Measurements from ENCODE around the gene CTXND2. TPM values are rescaled to one million over a fixed set of nuclear protein-coding genes. Genes with fewer than 3 reads are reported as not detected.

The CTXND2 gene
- total and polyA plus RNA-seq, 10 donors = not detected

DNA sequence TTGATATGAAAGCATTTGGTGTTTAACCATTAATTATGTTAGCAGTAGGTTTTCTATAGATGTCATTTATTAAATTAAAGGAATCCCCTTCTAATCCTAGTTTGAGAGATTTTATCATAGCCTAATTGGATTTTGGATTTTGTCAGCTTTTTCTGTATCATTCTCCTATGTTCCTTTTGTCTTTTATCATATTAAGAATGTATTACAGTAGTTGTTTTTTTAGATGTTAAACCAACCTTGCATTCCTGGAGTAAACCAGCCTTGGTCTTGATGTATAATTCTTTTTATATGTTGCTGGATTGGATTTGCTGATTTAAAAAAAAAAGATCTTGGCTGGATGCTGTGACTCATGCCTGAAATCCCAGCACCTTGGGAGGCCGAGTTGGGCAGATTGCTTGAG, 44.8 kb downstream of the CTXND2 start:
- H3K4me3 ChIP-seq = no peak overlapping the region
- no peak for DNase-seq
- 94 to 100% (median 100%) methylated on average over 1 of the region's 1 CpG for WGBS, 5 donors
- peaks cover 8 to 42% (median 26%) of the 10 kb centered on the region in 6 donors for H3K4me1 ChIP-seq
- peaks cover 0 to 95% (median 84%) of the 10 kb centered on the region in 6 donors for H3K36me3 ChIP-seq
- intact Hi-C loops (cut with DNase I; ENCODE audit: low total_unique reads) = no loop called here
- no peak overlapping the region for H3K27ac ChIP-seq
- H3K27me3 ChIP-seq (replicated peaks in 1 of 7) = no peaks in the 10 kb centered on the region
- no peak for TF ChIP-seq POLR2AphosphoS5 (IDR thresholded peaks at IDR 0.05)
- no peak for TF ChIP-seq POLR2A (IDR thresholded peaks at IDR 0.05)
- TF ChIP-seq, protein P1, sequence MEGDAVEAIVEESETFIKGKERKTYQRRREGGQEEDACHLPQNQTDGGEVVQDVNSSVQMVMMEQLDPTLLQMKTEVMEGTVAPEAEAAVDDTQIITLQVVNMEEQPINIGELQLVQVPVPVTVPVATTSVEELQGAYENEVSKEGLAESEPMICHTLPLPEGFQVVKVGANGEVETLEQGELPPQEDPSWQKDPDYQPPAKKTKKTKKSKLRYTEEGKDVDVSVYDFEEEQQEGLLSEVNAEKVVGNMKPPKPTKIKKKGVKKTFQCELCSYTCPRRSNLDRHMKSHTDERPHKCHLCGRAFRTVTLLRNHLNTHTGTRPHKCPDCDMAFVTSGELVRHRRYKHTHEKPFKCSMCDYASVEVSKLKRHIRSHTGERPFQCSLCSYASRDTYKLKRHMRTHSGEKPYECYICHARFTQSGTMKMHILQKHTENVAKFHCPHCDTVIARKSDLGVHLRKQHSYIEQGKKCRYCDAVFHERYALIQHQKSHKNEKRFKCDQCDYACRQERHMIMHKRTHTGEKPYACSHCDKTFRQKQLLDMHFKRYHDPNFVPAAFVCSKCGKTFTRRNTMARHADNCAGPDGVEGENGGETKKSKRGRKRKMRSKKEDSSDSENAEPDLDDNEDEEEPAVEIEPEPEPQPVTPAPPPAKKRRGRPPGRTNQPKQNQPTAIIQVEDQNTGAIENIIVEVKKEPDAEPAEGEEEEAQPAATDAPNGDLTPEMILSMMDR (IDR thresholded peaks at IDR 0.05 in 8 of 11, conservative IDR thresholded peaks at IDR 0.05 in 3 of 11) = no peak
- H3K9me3 ChIP-seq = peaks cover 0 to 20% (median 18%) of the 10 kb centered on the region in 8 donors

DNA sequence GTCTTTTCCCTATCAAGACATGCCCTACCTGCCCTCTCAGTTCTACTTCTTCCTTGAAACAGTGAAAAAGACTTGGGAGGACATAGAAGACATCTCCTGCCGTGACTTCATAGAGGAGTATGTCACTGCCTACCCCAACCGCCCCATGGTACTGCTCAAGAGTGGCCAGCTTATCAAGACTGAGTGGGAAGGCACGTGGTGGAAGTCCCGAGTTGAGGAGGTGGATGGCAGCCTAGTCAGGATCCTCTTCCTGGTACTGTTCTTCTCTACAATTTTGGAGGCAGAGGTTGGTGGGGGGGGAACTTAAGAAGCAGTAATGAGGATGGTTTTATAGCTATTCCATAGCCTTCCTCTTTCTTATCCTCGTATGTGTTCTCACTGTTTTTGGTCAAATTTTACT, 57.9 kb downstream of the CTXND2 start:
- Histone ChIP-seq H3K36me3 (peaks cover 3 to 100% (median 99%) of the 10 kb centered on the region in 6 donors), H3K4me3 (no peak overlapping the region), H3K4me1 (no peaks in the 10 kb centered on the region), H3K9me3 (no peaks in the 10 kb centered on the region), H3K27me3 (replicated peaks in 1 of 7) (no peaks in the 10 kb centered on the region), H3K27ac (no peak overlapping the region)
- TF ChIP-seq POLR2AphosphoS5 (IDR thresholded peaks at IDR 0.05) (no peak), POLR2A (IDR thresholded peaks at IDR 0.05) (no peak)
- TF ChIP-seq, protein P1 (IDR thresholded peaks at IDR 0.05 in 8 of 11, conservative IDR thresholded peaks at IDR 0.05 in 3 of 11) = no peak
- intact Hi-C loops (cut with DNase I; ENCODE audit: low total_unique reads) = no loop called here
- WGBS, 5 donors = 81 to 94% (median 87%) methylated on average over 5 of the region's 5 CpGs
- no peak for DNase-seq

DNA sequence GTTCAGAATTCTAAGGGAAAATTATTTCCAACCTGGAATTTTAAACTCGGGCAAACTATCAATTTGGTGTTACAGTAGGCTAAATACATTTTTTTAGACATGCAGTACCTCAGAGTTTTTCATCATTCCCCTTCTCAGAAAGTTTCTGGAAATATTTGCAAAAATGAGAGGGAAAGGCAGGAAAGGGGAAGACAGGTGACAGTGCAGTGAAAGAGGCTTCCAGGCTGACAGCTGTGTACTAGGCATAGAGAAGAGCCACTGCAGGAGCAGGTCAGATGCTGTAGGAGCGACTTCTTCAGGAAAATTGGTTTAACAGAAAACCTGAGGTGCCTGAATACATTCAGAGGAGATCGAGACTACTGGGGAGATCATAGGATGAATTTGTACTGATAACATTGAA, 67.8 kb downstream of the CTXND2 start:
- H3K36me3 ChIP-seq = peaks cover 0 to 100% (median 89%) of the 10 kb centered on the region in 6 donors
- no peak overlapping the region for H3K4me3 ChIP-seq
- 93 to 97% (median 94%) methylated on average over 3 of the region's 3 CpGs for WGBS, 5 donors
- peak; percentile 6 for DNase-seq
- H3K9me3 ChIP-seq = no peaks in the 10 kb centered on the region
- no peaks in the 10 kb centered on the region for H3K4me1 ChIP-seq
- no peaks in the 10 kb centered on the region for H3K27me3 ChIP-seq (replicated peaks in 1 of 7)
- no peak for TF ChIP-seq POLR2AphosphoS5 (IDR thresholded peaks at IDR 0.05)
- no peak overlapping the region for H3K27ac ChIP-seq
- intact Hi-C loops (cut with DNase I; ENCODE audit: low total_unique reads) = no loop called here

DNA sequence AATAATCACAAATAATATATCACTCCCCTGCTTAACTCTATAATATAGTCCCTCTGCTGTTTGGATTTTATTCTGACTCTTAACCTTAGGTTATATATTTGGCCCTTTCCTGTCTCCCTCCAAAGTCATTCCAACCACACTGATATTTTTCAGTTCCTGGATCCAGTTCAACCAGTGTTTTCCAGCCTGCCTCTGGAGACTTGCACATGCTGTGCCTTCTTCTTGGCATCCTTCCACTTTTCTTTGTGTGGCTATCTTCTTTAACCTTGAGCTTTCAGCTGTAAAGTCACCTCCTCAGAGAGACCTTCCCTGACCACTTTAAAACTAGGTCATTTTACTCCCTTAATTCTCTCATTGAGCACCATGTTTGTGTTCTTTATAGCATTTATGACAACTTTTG, 68.3 kb downstream of the CTXND2 start:
- no peak overlapping the region for H3K4me3 ChIP-seq
- no peak for DNase-seq
- no peaks in the 10 kb centered on the region for H3K4me1 ChIP-seq
- no peak overlapping the region for H3K27ac ChIP-seq
- no peak for TF ChIP-seq POLR2A (IDR thresholded peaks at IDR 0.05)
- no peak for TF ChIP-seq POLR2AphosphoS5 (IDR thresholded peaks at IDR 0.05)
- TF ChIP-seq, protein P1 (IDR thresholded peaks at IDR 0.05 in 8 of 11, conservative IDR thresholded peaks at IDR 0.05 in 3 of 11) = no peak
- no peaks in the 10 kb centered on the region for H3K27me3 ChIP-seq (replicated peaks in 1 of 7)
- intact Hi-C loops (cut with DNase I; ENCODE audit: low total_unique reads) = no loop called here
- H3K9me3 ChIP-seq = no peaks in the 10 kb centered on the region
- peaks cover 0 to 100% (median 89%) of the 10 kb centered on the region in 6 donors for H3K36me3 ChIP-seq

DNA sequence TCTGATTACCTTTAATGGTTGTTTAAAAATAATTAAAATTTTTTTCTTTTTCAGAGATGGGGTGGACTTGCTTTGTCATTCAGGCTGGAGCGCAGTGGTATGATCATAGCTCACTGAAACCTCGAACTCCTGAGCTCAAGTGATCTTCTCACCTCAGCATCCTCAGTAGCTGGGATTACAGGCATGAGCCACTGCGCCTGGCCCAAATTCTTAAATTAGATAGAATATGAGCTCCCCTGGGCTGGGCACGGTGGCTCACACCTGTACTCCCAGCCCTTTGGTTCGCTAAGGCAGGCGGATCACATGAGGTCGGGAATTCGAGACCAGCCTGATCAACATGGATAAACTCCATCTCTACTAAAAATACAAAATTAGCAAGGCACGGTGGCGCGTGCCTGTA, 70.7 kb downstream of the CTXND2 start:
- Histone ChIP-seq H3K4me1 (peaks cover 0 to 7% (median 2%) of the 10 kb centered on the region in 6 donors), H3K4me3 (no peak overlapping the region), H3K9me3 (no peaks in the 10 kb centered on the region), H3K27me3 (replicated peaks in 1 of 7) (no peaks in the 10 kb centered on the region), H3K27ac (no peak overlapping the region), H3K36me3 (peaks cover 0 to 100% (median 89%) of the 10 kb centered on the region in 6 donors)
- intact Hi-C loops (cut with DNase I; ENCODE audit: low total_unique reads) = no loop called here
- TF ChIP-seq, protein P1 (IDR thresholded peaks at IDR 0.05 in 8 of 11, conservative IDR thresholded peaks at IDR 0.05 in 3 of 11) = no peak
- TF ChIP-seq POLR2A (IDR thresholded peaks at IDR 0.05) (no peak), POLR2AphosphoS5 (IDR thresholded peaks at IDR 0.05) (no peak)
- WGBS, 5 donors = 94 to 98% (median 97%) methylated on average over 11 of the region's 11 CpGs
- DNase-seq = peak; percentile 37

All from spleen (tissue), 11 donors.